DMS153 treated with DMSO at 0.1 percent for 48 hours (cell line): ENCODE results near the gene ANO1.

Source experiments
- DNase-seq: peaks from one replicate; lab custom pipeline; 2025; ENCODE audit not compliant: unreplicated experiment; lab: John Stamatoyannopoulos, UW

Gene ANO1

GRCh38 chr11:70050243-70050642 is 27.9 kb upstream of the ANO1 start:
- DNase-seq, result no peak

GRCh38 chr11:70054004-70054403 is 24.1 kb upstream of the ANO1 start:
- DNase-seq, result no peak

DNA sequence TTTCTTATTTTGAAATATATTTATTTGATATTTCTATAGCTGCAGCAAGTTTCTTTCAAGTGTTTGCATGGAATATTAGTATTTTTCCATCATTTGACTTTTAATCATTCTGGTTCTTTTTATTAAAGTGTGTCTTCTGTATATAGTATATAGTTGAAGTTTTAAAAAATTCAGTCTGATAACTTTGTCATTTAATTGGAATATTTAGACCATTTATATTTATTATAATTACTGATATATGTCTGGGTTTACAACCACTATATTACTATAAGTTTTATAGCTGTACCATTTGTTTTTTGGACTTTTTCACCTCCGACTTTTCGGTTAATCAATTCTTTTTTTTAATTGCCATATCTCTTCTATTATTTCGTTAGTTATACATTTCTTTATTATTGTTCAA is 22.7 kb upstream of the ANO1 start:
- DNase-seq, result no peak

DNA sequence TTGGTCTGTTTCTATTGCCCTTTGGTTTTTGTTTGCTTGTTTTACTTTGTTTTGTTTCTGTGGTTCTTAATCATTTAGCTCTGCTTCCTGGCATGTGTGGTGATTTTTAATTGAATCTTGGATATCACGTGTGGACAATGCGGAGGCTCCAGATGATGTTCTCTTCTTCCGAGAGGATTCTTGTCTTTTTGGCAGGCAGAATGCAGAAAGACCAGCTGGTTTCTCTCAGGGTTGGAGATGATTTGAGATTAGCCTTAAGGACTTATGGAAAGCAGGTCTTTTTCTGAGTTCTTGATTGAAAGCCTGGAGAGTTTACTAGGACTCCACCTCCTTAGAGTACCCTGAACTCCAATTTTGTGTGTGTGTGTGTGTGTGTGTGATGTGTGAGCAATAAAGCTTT is 21.0 kb upstream of the ANO1 start:
- DNase-seq, result no peak

GRCh38 chr11:70059971-70060370 is 18.1 kb upstream of the ANO1 start:
- DNase-seq, result no peak

GRCh38 chr11:70060611-70061293 is 17.4 kb upstream of the ANO1 start:
- no peak for DNase-seq

DNA sequence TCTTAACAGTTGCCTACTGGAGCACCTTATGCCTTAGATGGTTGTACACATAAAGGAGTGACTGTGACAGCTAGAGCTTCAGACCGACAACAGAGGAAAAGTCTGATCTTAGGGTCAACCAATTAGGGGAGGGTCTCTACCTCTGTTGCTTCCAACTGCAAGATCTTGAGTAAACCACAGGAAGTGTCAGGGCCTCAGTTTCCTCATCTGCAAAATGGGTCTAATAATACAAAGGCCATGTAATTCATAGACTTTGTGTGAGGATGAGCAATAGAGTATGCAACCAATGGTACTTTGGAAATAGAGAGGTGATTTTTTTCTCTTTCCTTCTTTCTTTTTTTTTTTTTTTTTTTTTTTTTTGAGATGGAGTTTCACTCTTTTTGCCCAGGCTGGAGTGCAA is 16.4 kb upstream of the ANO1 start:
- DNase-seq, result no peak

DNA sequence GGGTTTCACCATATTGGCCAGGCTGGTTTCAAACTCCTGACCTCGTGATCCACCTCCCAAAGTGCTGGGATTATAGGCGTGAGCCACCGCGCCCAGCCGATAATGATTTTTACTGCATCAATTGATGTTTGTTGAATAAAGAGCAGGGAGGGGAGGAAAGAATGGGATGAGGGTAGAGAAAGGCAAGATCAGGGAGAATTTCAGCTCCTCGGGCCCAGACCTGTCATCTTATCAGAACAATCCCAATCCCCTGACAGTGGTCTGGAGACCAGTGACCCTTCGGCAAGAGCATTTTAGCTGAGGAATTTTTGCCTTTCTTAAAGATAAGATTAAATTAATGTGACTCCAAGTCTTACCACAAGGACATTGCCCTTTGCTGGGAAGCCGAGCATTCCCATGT is 15.0 kb upstream of the ANO1 start:
- no peak for DNase-seq

DNA sequence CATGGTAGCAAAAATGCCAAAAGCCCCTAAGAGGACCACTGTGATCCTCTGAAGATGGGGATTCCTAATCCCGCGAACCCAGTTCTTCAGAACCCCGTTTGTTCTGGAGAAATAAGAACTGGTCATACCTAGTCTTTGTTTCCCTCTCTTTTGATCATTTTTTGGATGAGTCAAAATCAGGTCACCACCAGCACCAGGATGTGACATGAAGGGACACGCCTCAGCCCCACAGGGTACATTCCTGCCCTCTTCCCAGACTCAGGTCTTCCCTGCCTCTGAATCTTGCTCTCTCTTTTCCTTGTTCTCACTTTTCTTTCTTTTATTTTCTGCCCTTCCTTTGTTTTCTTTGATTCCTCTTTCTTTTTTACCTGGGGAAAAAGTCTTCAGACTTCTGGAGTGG is 14.6 kb upstream of the ANO1 start:
- DNase-seq, result no peak

DNA sequence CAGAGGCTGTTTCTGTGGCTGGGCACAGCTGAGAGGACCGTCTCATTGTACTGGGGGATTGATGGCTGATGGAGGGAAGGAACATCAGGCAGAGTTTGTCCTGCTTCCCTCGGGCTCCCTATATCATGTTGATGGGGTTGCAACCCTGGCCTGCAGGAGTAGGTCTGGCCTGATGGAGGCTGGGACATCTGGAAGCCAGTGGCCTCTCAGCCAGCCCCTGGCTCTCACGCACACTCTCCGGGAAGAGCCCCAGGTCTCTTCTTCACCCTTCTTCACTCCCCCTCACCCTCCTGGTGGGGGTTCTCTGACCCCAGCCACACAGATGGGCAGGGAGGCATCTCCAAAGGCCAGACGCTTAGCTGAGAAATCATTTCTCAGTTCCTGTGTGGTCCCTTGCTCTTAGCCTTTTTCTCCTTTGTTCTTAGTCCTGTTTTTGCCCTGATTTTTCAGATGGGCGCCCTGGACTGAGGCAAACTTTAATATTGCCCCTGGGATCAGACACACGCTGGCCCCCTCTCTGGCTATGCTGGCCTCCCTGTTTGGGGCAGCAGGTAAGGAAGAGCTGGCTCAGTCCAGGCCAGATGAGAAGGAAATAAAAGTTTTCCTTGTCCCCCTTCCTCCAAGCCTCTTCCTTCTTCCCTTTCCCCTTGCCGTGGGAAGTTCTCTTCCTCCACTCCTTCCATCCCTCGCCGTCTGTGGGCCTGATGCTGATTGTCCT is 13.9 kb upstream of the ANO1 start:
- DNase-seq, result no peak

DNA sequence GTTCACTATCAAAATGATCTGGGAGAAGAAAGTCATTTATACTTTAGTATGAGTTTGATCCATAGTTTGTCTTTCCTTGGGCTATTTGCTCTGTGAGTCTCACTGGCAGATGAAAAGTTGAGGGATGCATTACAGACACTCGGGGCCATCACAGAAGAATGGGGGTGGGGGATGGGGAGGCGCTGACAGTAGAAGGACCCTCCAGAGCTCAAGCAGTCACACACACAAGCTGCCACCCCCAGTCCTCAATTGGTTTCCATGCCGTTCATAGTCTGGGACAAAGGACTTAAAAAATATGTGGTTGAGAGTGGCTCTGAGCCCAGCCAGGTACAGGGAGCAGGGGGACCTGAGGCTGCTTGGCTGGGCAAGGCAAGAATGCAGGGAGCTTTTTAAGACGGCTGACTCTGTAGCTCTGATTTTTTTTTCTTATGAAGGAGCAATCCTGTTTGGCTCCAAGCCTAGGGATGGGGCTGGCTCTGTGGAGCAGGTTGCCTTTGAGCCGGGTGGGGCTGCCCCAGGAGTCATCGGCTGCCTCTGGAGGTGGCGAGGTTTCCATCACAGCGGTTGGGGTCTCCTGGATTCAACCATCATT is 13.3 kb upstream of the ANO1 start:
- no peak for DNase-seq

DNA sequence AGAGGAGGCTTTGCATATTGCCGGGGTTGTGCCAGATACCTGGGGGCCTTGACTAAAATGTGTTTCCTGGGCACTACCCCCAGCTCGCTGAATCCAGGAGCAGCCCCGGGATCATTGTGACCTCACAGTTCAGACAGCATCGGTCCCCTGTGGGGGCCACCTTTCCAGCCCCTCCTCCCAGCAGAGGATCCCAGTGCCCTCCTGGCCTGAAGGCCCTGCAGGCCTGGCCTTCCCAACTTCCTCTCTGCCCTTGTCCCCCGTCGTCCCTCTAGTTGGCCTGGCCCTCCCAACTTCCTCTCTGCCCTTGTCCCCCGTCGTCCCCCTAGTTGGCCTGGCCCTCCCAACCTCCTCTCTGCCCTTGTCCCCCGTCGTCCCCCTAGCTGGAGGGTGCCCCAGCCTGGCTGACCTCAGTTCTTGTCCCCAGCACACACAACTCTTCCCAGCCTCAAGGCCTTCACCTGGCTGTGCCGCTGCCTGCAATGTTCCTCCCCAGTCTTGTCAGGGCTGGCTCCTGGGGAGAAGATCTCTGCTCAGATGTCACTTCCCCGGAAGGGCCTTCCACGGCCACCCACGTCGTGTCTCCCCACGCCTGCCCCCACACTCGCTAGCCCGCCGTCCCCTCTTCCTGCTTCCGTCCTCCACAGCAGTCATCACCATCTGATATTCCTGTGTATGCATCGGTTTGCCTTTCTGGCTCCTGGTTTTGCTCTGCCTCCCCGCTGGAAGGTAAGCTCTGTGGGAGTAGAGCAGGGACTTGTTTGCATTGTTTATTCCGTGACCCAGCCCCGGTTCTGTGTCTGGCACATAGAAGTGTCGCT is 12.6 kb upstream of the ANO1 start:
- DNase-seq, result no peak

DNA sequence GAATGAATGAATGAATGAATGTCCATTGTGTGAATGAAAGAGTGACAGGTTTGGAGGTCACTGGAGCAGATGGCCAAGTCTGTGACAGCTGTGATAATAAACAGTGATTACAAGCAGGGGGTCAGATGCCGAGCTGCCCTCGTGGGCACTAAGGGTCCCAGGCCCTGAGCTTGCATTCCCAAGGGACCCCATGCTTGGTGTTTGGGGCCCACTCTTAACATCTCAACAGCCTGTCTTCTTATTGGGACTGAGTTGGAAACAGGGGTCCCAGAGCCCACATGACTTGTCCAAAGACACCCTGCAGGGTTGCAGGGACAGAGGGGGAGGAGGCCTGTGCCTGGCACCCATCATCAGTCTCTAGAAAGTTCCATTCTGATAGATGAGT is 12.0 kb upstream of the ANO1 start:
- DNase-seq, result no peak

DNA sequence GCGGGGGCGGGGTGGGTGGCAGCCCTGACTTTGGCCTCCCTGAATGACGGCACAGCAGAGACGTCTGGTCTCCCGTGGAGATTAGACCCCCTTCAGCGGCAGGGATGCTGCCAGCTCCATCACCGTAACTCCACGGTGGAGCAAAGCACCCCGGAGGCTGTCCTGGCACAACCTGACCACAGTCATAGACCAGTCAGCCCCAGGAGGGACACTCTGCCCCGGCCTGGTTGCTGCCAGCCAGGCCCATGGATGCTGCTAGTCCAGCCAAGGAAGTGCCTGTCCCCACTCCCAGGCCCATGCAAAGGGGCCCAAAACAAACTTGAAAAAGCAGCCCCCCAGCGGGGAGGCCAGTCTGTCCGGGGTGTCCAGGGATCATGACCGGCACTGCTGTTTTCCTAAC is 11.5 kb upstream of the ANO1 start:
- DNase-seq, result no peak

GRCh38 chr11:70067036-70067435 is 11.1 kb upstream of the ANO1 start:
- no peak for DNase-seq

DNA sequence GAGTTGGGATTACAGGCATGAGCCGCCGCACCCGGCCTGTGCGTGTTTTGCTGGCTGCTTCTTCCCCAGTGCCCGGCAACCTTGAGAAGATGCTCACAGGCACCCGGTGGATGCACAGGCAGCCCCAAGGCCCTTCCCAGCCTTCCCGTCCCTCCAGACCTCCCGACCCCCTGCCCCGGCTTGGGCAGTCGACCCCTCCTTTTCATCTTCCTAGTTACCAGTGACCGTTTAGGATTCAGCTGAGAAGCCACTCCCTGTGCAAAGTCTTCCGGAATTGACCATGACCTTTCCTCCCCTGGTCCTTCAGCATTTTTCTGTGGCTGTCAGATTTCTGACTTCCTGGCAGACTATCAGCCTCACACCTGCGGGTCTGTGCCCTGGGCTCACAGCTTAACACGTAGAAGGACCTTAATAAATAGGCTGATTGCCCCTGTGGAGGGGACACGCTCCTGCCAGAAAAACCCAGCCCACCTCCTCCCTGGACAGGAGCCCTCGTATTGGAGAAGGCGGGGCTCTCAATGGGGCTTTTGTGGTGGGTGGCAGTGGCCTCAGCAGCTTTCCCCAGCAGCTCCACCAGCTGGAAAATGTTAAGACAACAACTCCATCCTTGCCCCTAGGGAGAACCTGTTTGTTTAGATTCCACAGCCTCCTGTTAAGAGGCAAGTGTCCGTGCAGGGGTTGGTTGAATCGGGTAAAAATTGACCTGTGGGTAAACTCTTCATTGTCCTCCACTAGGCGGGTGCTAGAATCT is 10.4 kb upstream of the ANO1 start:
- DNase-seq, result no peak

- no peak for DNase-seq
Measured at GRCh38 chr11:70068345-70068744, 9.8 kb upstream of the ANO1 start.

DNA sequence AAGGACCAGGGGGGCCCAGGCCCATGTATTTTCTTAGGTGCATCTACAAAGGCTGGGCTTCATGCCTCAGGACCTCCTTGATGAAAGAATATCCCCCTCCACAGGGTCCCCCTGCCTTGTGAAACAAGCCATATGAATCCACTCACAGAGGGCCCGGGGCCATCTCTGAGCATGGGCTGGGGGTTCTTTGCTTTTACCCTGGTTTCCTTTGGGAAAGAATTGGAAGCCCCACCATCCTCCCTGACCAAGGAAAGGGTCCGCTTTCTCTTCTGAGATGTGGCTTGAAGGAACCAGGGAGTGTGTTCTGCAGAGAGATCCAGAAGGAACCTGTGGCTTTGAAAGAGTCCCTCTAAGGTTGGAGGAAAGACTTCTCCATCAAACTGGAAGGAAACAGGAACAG is 9.2 kb upstream of the ANO1 start:
- DNase-seq, result no peak

DNA sequence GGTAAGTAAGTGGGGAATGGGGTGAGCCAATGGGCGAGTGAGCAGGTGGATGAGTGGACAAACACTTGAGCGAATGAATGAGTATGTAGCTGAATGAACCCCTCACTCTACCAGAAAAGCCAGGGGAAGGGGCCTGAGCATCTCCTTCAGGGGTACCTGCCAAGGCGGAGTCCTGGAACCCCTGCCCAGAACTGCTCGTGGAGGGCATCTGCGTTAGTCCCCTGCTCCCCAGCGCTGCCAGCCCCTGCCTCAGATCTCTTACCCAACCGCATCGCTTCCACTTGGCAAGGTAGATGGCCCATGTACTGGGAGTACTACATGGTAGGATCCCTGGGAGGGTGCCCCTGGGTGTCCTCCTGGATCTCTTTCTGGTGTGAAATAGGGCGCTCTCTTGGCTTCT is 7.4 kb upstream of the ANO1 start:
- no peak for DNase-seq

DNA sequence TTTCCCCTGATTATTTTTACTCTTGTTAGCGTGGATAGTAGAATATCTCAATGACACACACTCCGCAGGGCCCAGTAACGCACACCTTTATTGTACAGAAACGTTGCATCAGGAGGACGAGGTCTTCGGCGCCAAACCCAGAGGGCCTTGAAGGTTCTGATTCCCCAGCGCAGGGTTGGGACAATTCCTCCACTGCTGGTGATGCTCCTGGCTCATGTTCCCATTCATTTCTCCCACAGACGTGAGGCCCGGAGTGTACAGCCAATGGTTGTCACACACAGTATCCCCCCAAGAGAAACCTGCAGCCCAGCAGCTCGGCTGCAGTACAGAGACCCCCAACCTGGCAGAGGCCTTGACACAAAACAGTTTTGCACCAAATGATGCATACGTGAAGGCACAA is 6.1 kb upstream of the ANO1 start:
- no peak for DNase-seq

GRCh38 chr11:70072461-70072860 is 5.7 kb upstream of the ANO1 start:
- no peak for DNase-seq
